ENCODE results near the gene TRIP12.
A peak's percentile ranks its signal among the peaks of the same experiment; 100 is the strongest.
"Not testable (repeated sequence)": the region's sequence is repeated elsewhere in the genome, so short reads cannot be mapped to it uniquely, and the experiment has no call there.

Gene TRIP12

DNA sequence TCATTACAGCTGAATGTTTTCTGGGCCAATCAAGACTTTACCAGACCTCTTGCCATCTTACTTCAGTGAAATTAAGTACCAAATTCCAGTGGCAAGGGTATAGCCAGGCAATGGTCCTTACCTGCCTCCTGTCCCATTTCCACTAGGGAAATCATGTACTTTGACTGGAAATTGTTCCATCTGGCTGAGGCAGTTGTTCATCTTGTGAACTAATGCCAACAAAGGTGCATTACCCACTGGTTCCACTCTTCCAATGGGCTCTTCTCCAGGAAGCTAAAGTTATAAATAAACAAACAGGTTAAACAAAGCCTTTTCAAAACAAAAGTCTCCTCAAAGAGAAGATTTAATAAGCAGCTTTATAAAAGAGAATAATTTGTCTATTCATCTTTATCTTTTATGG is 126.8 kb downstream of the TRIP12 start:
- Histone ChIP-seq H3K27ac (ENCODE audit: low read depth, low read length) (no peak overlapping the region), H3K27me3 (ENCODE audit: control insufficient read depth, insufficient read depth, low read length) (no peaks in the 10 kb centered on the region), H3K4me3 (ENCODE audit: low read depth, low read length) (no peak overlapping the region), H3K9ac (ENCODE audit: low read depth, low read length) (no peak overlapping the region), H3K9me3 (ENCODE audit: control insufficient read depth, insufficient read depth, low read length) (no peaks in the 10 kb centered on the region), H3K4me1 (ENCODE audit: control insufficient read depth, insufficient read depth, low read length) (no peaks in the 10 kb centered on the region), H3K36me3 (ENCODE audit: control insufficient read depth, insufficient read depth, low read length) (peaks cover 95% of the 10 kb centered on the region)

DNA sequence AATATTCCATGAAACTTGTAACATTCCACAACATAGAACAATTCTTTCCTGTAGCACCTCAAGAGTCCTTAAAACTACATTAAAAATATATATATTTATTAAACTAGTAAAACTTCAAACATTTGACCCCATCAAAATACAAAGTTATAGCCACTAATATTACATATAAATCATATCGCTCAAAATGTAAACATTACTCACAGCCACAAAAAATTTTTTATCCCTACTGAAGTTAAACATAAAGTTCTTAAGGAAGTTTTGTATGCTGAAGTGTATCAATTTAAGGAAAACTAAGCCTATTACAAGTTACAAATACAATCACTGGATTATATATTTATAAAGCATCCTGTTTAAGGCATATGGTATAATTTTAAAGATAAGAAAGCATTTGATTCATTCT is 127.2 kb downstream of the TRIP12 start:
- no peaks in the 10 kb centered on the region for H3K27me3 ChIP-seq (ENCODE audit: control insufficient read depth, insufficient read depth, low read length)
- H3K4me3 ChIP-seq (ENCODE audit: low read depth, low read length) = no peak overlapping the region
- H3K9me3 ChIP-seq (ENCODE audit: control insufficient read depth, insufficient read depth, low read length) = no peaks in the 10 kb centered on the region
- H3K36me3 ChIP-seq (ENCODE audit: control insufficient read depth, insufficient read depth, low read length) = peaks cover 95% of the 10 kb centered on the region
- no peaks in the 10 kb centered on the region for H3K4me1 ChIP-seq (ENCODE audit: control insufficient read depth, insufficient read depth, low read length)
- H3K9ac ChIP-seq (ENCODE audit: low read depth, low read length) = no peak overlapping the region
- no peak overlapping the region for H3K27ac ChIP-seq (ENCODE audit: low read depth, low read length)

DNA sequence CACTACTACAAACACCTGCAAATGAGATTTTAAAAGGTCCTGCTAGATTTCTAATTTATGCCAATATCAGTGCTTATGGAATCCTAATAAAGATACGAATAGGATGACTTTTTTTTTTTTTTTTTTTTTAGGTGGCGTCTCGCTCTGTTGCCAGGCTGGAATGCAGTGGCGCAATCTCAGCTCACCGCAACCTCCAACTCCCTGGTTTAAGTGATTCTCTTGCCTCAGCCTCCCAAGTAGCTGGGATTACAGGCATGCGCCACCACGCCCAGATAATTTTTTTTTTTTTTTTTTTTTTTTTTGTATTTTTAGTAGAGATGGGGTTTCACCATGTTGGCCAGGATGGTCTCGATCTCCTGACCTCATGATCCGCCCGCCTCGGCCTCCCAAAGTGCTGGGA is 135.5 kb downstream of the TRIP12 start:
- not testable (repeated sequence) for H3K4me3 ChIP-seq (ENCODE audit: low read depth, low read length); H3K9ac ChIP-seq (ENCODE audit: low read depth, low read length); H3K27me3 ChIP-seq (ENCODE audit: control insufficient read depth, insufficient read depth, low read length); H3K27ac ChIP-seq (ENCODE audit: low read depth, low read length); H3K9me3 ChIP-seq (ENCODE audit: control insufficient read depth, insufficient read depth, low read length)
- peaks cover 12% of the 10 kb centered on the region for H3K4me1 ChIP-seq (ENCODE audit: control insufficient read depth, insufficient read depth, low read length)
- peaks cover 67% of the 10 kb centered on the region for H3K36me3 ChIP-seq (ENCODE audit: control insufficient read depth, insufficient read depth, low read length)

DNA sequence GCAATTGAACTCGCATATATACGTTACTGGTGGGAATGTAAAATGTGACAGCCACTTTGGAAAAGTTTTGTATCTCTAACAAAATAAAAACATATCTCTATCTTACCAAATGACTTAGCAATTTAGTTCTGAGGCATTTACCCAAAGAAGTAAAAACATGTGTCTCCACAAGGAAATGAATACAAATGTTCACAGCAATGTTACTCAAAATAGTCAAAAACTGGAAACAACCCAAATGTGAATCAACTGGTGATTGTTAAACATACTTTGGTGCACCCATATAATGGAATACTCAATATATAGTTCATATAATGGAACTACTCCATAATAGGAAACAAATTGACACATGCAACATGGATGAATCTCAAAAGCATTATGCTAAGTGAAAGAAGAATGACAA is 137.0 kb downstream of the TRIP12 start:
- H3K36me3 ChIP-seq (ENCODE audit: control insufficient read depth, insufficient read depth, low read length) = peaks cover 54% of the 10 kb centered on the region
- H3K4me1 ChIP-seq (ENCODE audit: control insufficient read depth, insufficient read depth, low read length) = peaks cover 24% of the 10 kb centered on the region
- H3K27ac ChIP-seq (ENCODE audit: low read depth, low read length) = no peak overlapping the region
- H3K4me3 ChIP-seq (ENCODE audit: low read depth, low read length) = no peak overlapping the region
- H3K9ac ChIP-seq (ENCODE audit: low read depth, low read length) = no peak overlapping the region
- no peaks in the 10 kb centered on the region for H3K9me3 ChIP-seq (ENCODE audit: control insufficient read depth, insufficient read depth, low read length)
- H3K27me3 ChIP-seq (ENCODE audit: control insufficient read depth, insufficient read depth, low read length) = no peaks in the 10 kb centered on the region

DNA sequence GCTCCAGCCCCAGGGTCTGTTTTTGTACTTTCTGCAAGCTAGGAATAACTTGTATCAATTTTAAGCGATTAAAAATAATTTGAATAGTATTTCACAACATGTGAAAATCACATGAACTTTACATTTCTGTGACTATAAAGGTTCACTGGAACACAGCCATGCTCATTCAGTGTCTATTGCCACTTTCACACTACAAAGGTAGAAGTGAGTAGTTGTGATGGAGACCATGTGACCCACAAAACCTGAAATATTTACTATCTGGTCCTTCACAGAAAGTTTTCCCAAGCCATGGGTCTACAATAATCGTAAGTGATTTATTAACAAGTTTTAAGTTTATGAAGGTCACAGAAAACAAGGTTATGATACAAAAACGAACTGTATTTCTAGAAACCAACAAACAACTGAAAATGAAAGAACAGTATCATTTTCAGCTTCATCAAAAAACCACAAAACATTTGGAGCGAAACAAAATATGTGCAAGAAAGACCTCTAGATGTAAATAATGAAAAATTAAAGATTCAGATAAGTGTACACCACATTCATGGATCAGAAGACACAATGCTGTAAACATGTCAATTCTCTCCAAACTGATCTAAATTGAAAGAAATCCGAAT is 138.6 kb downstream of the TRIP12 start:
- Histone ChIP-seq H3K27me3 (ENCODE audit: control insufficient read depth, insufficient read depth, low read length) (no peaks in the 10 kb centered on the region), H3K4me3 (ENCODE audit: low read depth, low read length) (no peak overlapping the region), H3K27ac (ENCODE audit: low read depth, low read length) (no peak overlapping the region), H3K9ac (ENCODE audit: low read depth, low read length) (no peak overlapping the region), H3K9me3 (ENCODE audit: control insufficient read depth, insufficient read depth, low read length) (no peaks in the 10 kb centered on the region), H3K4me1 (ENCODE audit: control insufficient read depth, insufficient read depth, low read length) (peaks cover 24% of the 10 kb centered on the region), H3K36me3 (ENCODE audit: control insufficient read depth, insufficient read depth, low read length) (peaks cover 53% of the 10 kb centered on the region)

DNA sequence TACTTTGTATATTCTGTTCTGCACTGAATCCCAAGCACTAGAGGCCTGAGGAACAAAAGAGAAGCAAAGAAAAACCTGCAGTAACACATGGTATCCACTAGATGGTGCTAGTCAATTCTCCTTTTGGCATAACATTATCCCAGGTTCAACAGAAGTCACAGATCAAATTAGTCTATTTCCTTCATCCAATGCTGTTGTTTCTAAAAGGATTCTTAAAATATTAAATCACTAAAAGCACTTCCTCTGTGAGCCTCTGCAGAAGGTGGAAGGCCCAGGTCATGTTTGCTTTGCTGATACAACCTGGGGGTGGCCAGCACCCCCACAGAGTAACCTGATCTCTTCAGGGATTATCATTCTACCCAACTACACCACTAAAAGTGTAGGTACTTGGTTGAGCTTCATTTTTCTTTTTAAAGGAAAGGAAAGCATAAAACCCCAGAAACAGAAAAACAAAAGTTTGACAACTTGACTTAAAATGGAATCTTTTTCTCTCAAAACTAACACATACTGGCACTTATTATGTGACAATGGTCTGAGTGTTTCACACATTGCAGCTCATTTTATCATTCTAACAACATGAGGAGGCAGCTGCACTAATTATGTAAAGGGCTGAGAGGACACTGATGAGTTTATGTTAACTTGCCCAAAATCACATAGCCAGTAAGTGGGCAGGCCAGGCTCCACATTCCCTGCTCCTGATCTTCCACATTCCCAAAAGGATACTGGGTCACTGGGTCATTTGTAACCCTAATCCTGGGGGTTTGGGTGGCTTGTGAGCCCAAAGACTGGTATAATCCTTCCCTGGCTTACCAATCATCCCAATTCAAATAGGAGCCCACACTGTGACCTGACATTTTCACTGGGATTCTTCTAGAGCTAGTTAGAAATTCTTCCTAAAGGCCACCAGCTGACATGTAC is 140.7 kb downstream of the TRIP12 start:
- Histone ChIP-seq H3K4me3 (ENCODE audit: low read depth, low read length) (no peak overlapping the region), H3K9me3 (ENCODE audit: control insufficient read depth, insufficient read depth, low read length) (no peaks in the 10 kb centered on the region), H3K9ac (ENCODE audit: low read depth, low read length) (no peak overlapping the region), H3K4me1 (ENCODE audit: control insufficient read depth, insufficient read depth, low read length) (peaks cover 37% of the 10 kb centered on the region), H3K36me3 (ENCODE audit: control insufficient read depth, insufficient read depth, low read length) (peaks cover 55% of the 10 kb centered on the region), H3K27ac (ENCODE audit: low read depth, low read length) (peak overlapping the region; percentile 79), H3K27me3 (ENCODE audit: control insufficient read depth, insufficient read depth, low read length) (no peaks in the 10 kb centered on the region)

DNA sequence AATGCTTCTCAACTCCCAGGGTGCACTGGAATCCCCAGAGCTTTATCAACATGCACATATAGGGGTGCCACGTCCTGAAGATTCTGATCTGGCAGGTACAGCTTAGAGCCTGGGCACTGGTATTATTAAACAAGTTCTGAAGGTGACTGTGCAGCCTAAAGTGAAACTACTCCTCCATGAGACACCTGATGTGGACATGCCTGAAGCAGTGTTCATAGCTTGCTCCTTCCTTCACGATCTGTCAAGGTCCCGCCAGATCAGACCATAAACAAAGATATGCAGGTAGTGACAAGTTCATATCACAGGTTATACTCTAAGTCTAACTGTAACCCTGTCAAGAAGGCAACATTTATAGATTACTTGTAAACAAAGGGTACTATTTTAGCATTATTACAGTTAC is 142.2 kb downstream of the TRIP12 start:
- H3K4me1 ChIP-seq (ENCODE audit: control insufficient read depth, insufficient read depth, low read length) = peaks cover 51% of the 10 kb centered on the region
- H3K9me3 ChIP-seq (ENCODE audit: control insufficient read depth, insufficient read depth, low read length) = no peaks in the 10 kb centered on the region
- no peak overlapping the region for H3K27ac ChIP-seq (ENCODE audit: low read depth, low read length)
- H3K36me3 ChIP-seq (ENCODE audit: control insufficient read depth, insufficient read depth, low read length) = peaks cover 47% of the 10 kb centered on the region
- H3K4me3 ChIP-seq (ENCODE audit: low read depth, low read length) = no peak overlapping the region
- H3K9ac ChIP-seq (ENCODE audit: low read depth, low read length) = no peak overlapping the region
- no peaks in the 10 kb centered on the region for H3K27me3 ChIP-seq (ENCODE audit: control insufficient read depth, insufficient read depth, low read length)

DNA sequence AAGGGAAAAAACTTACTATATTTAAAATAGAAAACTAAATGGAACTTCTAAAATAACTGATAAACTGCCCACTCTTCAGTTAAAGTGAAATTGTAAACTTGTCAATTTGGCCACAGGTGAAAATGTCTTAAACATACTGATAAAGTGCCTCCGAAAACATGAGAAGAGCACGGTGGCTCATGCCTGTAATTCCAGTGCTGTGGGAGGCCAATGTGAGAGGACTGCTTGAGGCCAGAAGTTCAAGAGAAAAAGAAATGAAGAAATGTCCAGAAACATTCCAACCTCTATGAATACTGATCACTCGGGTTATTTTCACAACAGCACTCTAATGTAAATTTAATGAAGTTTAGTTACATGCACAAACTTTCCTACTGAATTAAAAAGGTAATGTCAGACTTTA is 144.1 kb downstream of the TRIP12 start:
- H3K4me1 ChIP-seq (ENCODE audit: control insufficient read depth, insufficient read depth, low read length) = peaks cover 62% of the 10 kb centered on the region

DNA sequence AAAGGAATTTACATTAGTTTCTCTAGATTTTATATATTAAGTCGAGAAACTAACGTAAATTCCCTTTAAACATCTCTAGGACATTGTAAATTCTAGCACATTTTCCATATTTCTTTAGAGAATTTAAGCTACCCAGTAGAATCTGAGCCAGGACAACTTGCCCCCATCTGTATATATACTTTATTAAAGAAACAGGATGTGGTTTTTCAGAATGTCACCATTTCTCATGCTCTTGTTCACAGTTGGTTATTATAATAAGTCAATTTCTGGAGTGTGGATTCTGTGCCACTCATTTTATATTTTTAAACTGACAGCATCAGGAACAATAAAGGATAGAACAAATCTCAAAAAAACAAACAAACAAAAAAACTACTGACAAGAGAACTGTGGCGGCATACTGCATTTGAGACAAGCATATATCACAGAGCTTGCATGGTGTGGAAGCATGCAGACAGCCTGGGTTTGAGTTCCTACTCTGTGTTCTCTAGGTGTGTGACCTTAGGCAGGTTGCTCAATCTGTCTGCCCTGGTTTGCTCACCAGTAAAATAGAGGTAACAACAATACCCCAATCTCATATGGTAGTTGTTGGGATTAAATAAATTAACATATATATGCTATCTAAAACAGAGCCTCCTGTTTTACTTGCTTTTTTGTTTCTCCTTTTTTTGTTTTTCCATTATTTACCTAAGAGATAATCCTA is 146.0 kb downstream of the TRIP12 start:
- Histone ChIP-seq H3K9ac (ENCODE audit: low read depth, low read length) (no peak overlapping the region), H3K4me1 (ENCODE audit: control insufficient read depth, insufficient read depth, low read length) (peaks cover 45% of the 10 kb centered on the region), H3K27ac (ENCODE audit: low read depth, low read length) (peak overlapping the region; percentile 85), H3K36me3 (ENCODE audit: control insufficient read depth, insufficient read depth, low read length) (peaks cover 72% of the 10 kb centered on the region), H3K27me3 (ENCODE audit: control insufficient read depth, insufficient read depth, low read length) (no peaks in the 10 kb centered on the region), H3K4me3 (ENCODE audit: low read depth, low read length) (no peak overlapping the region; the same call in 1 of the 2 replicates), H3K9me3 (ENCODE audit: control insufficient read depth, insufficient read depth, low read length) (no peaks in the 10 kb centered on the region)

More for the DNA sequence above, 144.1 kb downstream of the TRIP12 start:
- H3K36me3 ChIP-seq (ENCODE audit: control insufficient read depth, insufficient read depth, low read length) = peaks cover 58% of the 10 kb centered on the region
- no peak overlapping the region for H3K4me3 ChIP-seq (ENCODE audit: low read depth, low read length)
- H3K9ac ChIP-seq (ENCODE audit: low read depth, low read length) = no peak overlapping the region
- H3K27ac ChIP-seq (ENCODE audit: low read depth, low read length) = peak overlapping the region; percentile 6
- no peaks in the 10 kb centered on the region for H3K9me3 ChIP-seq (ENCODE audit: control insufficient read depth, insufficient read depth, low read length)
- H3K27me3 ChIP-seq (ENCODE audit: control insufficient read depth, insufficient read depth, low read length) = no peaks in the 10 kb centered on the region

DNA sequence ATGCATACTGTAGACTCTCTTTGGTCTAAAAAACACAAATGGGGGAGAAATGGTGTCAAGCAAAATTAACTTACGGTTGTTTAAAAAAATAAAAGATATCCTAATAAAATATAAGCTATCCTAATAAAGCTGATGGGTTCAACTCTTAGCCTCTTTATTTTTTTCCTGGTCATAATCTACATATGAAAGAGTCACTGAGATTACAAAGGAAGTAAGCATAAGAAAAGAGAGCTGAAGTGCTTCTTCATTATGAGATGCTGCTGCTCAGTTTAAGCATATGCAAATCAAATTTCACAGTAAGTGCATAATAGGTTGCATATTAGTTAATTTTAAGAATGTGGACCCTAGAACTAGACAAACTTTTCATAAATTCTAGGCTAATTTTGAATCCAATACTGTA is 147.6 kb downstream of the TRIP12 start:
- Histone ChIP-seq H3K27me3 (ENCODE audit: control insufficient read depth, insufficient read depth, low read length) (no peaks in the 10 kb centered on the region), H3K9ac (ENCODE audit: low read depth, low read length) (no peak overlapping the region), H3K4me1 (ENCODE audit: control insufficient read depth, insufficient read depth, low read length) (peaks cover 39% of the 10 kb centered on the region), H3K36me3 (ENCODE audit: control insufficient read depth, insufficient read depth, low read length) (peaks cover 79% of the 10 kb centered on the region), H3K4me3 (ENCODE audit: low read depth, low read length) (no peak overlapping the region), H3K27ac (ENCODE audit: low read depth, low read length) (peak overlapping the region; percentile 85), H3K9me3 (ENCODE audit: control insufficient read depth, insufficient read depth, low read length) (no peaks in the 10 kb centered on the region)

DNA sequence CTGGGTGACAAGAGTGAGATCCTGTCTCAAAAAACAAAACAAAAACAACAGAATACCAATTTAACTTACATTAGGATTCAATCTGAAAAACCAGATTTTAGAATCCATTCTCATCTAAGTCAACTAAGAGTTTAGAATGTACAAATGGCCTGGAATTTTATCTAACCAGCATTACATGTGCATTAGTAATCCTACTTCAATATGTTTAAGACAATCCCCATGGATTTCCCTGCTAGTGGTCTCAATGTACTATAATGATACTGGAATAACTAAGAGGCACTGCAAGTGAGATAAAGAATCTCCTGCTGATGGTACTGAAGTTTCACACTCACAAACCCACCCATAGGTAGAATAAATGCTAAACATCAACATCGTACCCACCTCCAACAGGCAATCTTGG is 153.6 kb downstream of the TRIP12 start:
- H3K9me3 ChIP-seq (ENCODE audit: control insufficient read depth, insufficient read depth, low read length) = no peaks in the 10 kb centered on the region
- H3K27ac ChIP-seq (ENCODE audit: low read depth, low read length) = no peak overlapping the region
- no peak overlapping the region for H3K4me3 ChIP-seq (ENCODE audit: low read depth, low read length)
- peaks cover 9% of the 10 kb centered on the region for H3K4me1 ChIP-seq (ENCODE audit: control insufficient read depth, insufficient read depth, low read length)
- no peaks in the 10 kb centered on the region for H3K27me3 ChIP-seq (ENCODE audit: control insufficient read depth, insufficient read depth, low read length)
- no peak overlapping the region for H3K9ac ChIP-seq (ENCODE audit: low read depth, low read length)
- peaks cover 92% of the 10 kb centered on the region for H3K36me3 ChIP-seq (ENCODE audit: control insufficient read depth, insufficient read depth, low read length)
